Heart right ventricle (tissue), 16 donors: ENCODE measurements around the gene ITGA7. TPM values are rescaled to one million over a fixed set of nuclear protein-coding genes. Genes with fewer than 3 reads are reported as not detected.

Experiments
- ATAC-seq, 8 donors: fragments of 200-7000 bp; cut with Tn5 transposase; one replicate each; pipeline ENCODE4 v1.9.1; 2020; ENCODE audit warnings: mild to moderate bottlenecking in 8 of 8, moderate library complexity in 8 of 8, moderate number of reproducible peaks in 1 of 8
- DNase-seq, 2 donors: peaks; one replicate each; pipeline ENCODE4 v3.0.0-alpha.2; 2020
- H3K27ac ChIP-seq, 10 donors: fragments of 200-600 bp; sonication (generic) in 2 of 10; one replicate each; pipeline versions ENCODE4 v1.5.0 to v1.8.0; 2020 to 2022; ENCODE audit warnings: mild to moderate bottlenecking in 3 of 10
- H3K27me3 ChIP-seq, 7 donors: fragments of 200-600 bp; one replicate each; pipeline ENCODE4 v1.8.0; 2021 to 2022; ENCODE audit warnings: mild to moderate bottlenecking in 2 of 7
- H3K36me3 ChIP-seq, 9 donors: fragments of 200-600 bp; sonication (generic) in 1 of 9; one replicate each; pipeline versions ENCODE4 v1.5.0 to v1.8.0; 2020 to 2022; ENCODE audit warnings: mild to moderate bottlenecking in 2 of 9
- H3K4me1 ChIP-seq, 9 donors: fragments of 200-600 bp; sonication (generic) in 1 of 9; one replicate each; pipeline versions ENCODE4 v1.5.0 to v1.8.0; 2020 to 2022; ENCODE audit warnings: mild to moderate bottlenecking in 4 of 9
- H3K4me3 ChIP-seq, 10 donors: fragments of 200-600 bp; sonication (generic) in 2 of 10; one replicate each; pipeline versions ENCODE4 v1.5.0 to v1.8.0; 2020 to 2022; ENCODE audit warnings: mild to moderate bottlenecking in 7 of 10, moderate library complexity in 2 of 10
- H3K9me3 ChIP-seq, 11 donors: fragments of 200-600 bp in 10 of 11; sonication (generic) in 2 of 11; one replicate each; pipeline versions ENCODE4 v1.5.0 to v1.8.0; 2013 to 2022; ENCODE audit warnings: mild to moderate bottlenecking in 2 of 11, control low read depth in 1 of 11, moderate library complexity in 1 of 11
- WGBS, 2 donors: extraction: QIAGEN DNeasy Blood & Tissue Kit; methylation state at CpG; one replicate each; pipeline ENCODE4 v1.1.7; 2013; ENCODE audit warnings: inconsistent platforms in 1 of 2; 5-methylcytosine and 5-hydroxymethylcytosine counted together
- intact Hi-C, 10 donors: fragments of 100-400 bp; cut with DNase I; formaldehyde crosslinking; loops; one replicate each; pipeline versions ENCODE4 v1.11.1 to v1.14.2; 2022
- polyA plus RNA-seq, 2 donors: library from polyadenylated mRNA; stranded (reverse); fragments of 200-250 nt; gene quantifications; one replicate each; pipeline ENCODE4 v1.2.3, GENCODE V29; 2013
- total RNA-seq, 10 donors: library from RNA; stranded (reverse); fragmentation: NEBNext Ultra II Directional in 3 of 10; extraction: Animal tissue kit (Norgen Biotek cat#: 25700) in 3 of 10; gene quantifications; one replicate each; pipeline versions ENCODE4 v1.2.1 to v1.2.4, GENCODE V29; 2021 to 2023
- TF ChIP-seq, protein P1 (sequence below), 9 donors: fragments of 200-600 bp; sonication (generic) in 2 of 9; IDR thresholded peaks; one replicate each; pipeline versions ENCODE4 v1.5.0 to v1.8.0; 2021 to 2022; ENCODE audit warnings: antibody characterized with exemption in 9 of 9, mild to moderate bottlenecking in 5 of 9, moderate library complexity in 1 of 9
- donor health status: Arrhythmogenic right ventricular cardiomyopathy.
- donor health status: ischemic (EF 13 %, LVEDD 7.1; RV severe dilation, severe dysfunction).
- donor health status: healthy with polysubstance abuse.
- donor health status: DM: no; HTN: yes; CAD: no.
- donor health status: DM: no; HTN: no; CAD: no.
- donor health status: ischemic (EF 25% LVEDD 6.9; RV normal size, moderate dysfunction).
- donor health status: ischemic (EF 25% LVEDD 5.7; RV mildly dilated, moderate dysfunction).
- donor health status: healthy.
- donor health status: DM: yes; HTN: yes; CAD: no.
- donor health status: Ischemic cardiomyopathy.
- donor health status: ischemic (EF 35%, LVEDD 5.7; RV mildly dilated, moderate dysfunction).
- donor health status: nonischemic (EF 11% LVEDD 7.7; RV severe dilation, severe dysfunction).
- donor health status: DM: yes; HTN: yes; CAD: no.
- donor health status: PGD.
- donor health status: ischemic (EF 29% LVEDD 5.4; RV normal size, mild dysfunction).
- donor health status: nonischemic (EF 23%, LVEDD 6.1; RV moderate dilation, normal function).

Gene ITGA7
- total and polyA plus RNA-seq, 12 donors: 247 to 750 (median 502) TPM

DNA sequence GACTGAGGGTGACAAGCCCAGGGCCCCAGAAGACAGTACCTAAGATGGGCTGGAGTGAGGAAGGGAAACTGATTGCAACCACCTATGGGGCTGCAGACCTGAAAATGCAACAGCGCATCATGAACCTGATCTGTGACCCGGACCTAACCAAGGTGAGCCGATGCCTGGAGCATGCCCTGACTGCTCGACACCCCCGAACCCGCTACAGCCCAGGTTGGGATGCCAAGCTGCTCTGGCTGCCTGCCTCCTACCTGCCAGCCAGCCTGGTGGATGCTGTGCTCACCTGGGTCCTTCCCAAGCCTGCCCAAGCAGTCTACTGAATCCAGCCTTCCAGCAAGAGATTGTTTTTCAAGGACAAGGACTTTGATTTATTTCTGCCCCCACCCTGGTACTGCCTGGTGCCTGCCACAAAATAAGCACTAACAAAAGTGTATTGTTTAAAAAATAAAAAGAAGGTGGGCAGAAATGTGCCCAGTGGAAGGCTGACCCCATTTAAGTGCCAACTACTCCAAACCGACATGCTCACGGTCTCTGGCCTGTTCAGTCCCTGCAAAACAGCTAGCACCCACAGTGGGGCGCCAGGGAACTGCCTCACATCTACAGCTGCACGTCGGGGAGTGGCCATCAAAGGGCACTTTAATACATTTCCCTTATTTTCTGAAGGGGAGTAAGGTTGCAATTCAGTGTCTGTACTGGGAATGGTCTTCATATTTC, 16.7 kb upstream of the ITGA7 start:
- 56 to 59% methylated on average over 11 of the region's 11 CpGs for WGBS, 2 donors
- Histone ChIP-seq H3K36me3 (peaks cover 0 to 74% (median 29%) of the 10 kb centered on the region in 9 donors), H3K4me3 (no peak overlapping the region), H3K27me3 (no peaks in the 10 kb centered on the region), H3K27ac (peak overlapping the region in 7 of 10 donors; percentile 35 to 100 (median 53)), H3K9me3 (no peaks in the 10 kb centered on the region), H3K4me1 (peaks cover 13 to 79% (median 71%) of the 10 kb centered on the region in 9 donors)
- peak in 1 of 2 donors; percentile 64 for DNase-seq
- intact Hi-C loops: loop anchor here in 6 of 10 donors (5.0 kb wide), 3 partner anchors 42 to 67 kb away; a partner anchor contains a TSS
- TF ChIP-seq, protein P1, sequence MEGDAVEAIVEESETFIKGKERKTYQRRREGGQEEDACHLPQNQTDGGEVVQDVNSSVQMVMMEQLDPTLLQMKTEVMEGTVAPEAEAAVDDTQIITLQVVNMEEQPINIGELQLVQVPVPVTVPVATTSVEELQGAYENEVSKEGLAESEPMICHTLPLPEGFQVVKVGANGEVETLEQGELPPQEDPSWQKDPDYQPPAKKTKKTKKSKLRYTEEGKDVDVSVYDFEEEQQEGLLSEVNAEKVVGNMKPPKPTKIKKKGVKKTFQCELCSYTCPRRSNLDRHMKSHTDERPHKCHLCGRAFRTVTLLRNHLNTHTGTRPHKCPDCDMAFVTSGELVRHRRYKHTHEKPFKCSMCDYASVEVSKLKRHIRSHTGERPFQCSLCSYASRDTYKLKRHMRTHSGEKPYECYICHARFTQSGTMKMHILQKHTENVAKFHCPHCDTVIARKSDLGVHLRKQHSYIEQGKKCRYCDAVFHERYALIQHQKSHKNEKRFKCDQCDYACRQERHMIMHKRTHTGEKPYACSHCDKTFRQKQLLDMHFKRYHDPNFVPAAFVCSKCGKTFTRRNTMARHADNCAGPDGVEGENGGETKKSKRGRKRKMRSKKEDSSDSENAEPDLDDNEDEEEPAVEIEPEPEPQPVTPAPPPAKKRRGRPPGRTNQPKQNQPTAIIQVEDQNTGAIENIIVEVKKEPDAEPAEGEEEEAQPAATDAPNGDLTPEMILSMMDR (IDR thresholded peaks at IDR 0.05): peak in 8 of 9 donors; percentile 24 to 68 (median 59)
- ATAC-seq: no peak

GRCh38 chr12:55723516-55724225, 16.0 kb upstream of the ITGA7 start:
- no peaks in the 10 kb centered on the region for H3K9me3 ChIP-seq
- no peaks in the 10 kb centered on the region for H3K27me3 ChIP-seq
- 44 to 49% methylated on average over 10 of the region's 10 CpGs for WGBS, 2 donors
- ATAC-seq: no peak
- peaks cover 0 to 81% (median 29%) of the 10 kb centered on the region in 9 donors for H3K36me3 ChIP-seq
- H3K4me1 ChIP-seq: peaks cover 19 to 86% (median 78%) of the 10 kb centered on the region in 9 donors
- intact Hi-C loops: loop anchor here in 6 of 10 donors (5.0 kb wide), 3 partner anchors 41 to 66 kb away; a partner anchor contains a TSS
- peak overlapping the region in 8 of 10 donors; percentile 15 to 92 (median 46) for H3K27ac ChIP-seq
- TF ChIP-seq, protein P1 (IDR thresholded peaks at IDR 0.05): no peak
- DNase-seq: no peak
- no peak overlapping the region for H3K4me3 ChIP-seq

DNA sequence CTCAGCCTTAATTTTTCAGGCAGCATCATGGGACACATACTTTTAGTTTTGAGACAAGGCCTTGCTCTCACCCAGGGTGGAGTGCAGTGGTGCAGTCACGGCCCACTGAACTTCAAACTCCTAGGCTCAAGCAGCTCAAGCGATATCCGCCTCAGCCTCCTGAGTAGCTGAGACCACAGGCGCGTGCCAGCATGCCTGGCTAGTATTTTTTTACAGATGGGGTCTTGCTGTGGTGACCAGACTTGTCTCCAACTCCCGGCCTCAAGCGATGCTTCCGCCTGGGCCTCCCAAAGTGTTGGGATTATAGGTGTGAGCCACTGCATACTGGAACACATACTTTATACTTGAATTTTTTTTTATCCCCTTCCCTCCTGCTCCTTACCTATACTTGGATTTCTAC, 15.2 kb upstream of the ITGA7 start:
- ATAC-seq: no peak
- Histone ChIP-seq H3K4me1 (peaks cover 25 to 91% (median 83%) of the 10 kb centered on the region in 9 donors), H3K4me3 (no peak overlapping the region), H3K9me3 (no peaks in the 10 kb centered on the region), H3K27ac (peak overlapping the region in 6 of 10 donors; percentile 15 to 92 (median 46)), H3K27me3 (no peaks in the 10 kb centered on the region), H3K36me3 (peaks cover 0 to 82% (median 29%) of the 10 kb centered on the region in 9 donors)
- intact Hi-C loops: loop anchor here in 6 of 10 donors (5.0 kb wide), 3 partner anchors 41 to 66 kb away; a partner anchor contains a TSS
- no peak for DNase-seq
- TF ChIP-seq, protein P1 (IDR thresholded peaks at IDR 0.05): no peak
- WGBS, 2 donors: 93 to 96% methylated on average over 8 of the region's 8 CpGs

GRCh38 chr12:55721601-55722213, 14.0 kb upstream of the ITGA7 start:
- H3K27ac ChIP-seq: peak overlapping the region in 9 of 10 donors; percentile 62 to 96 (median 92)
- intact Hi-C loops: loop anchor here in 7 of 10 donors (2.0 to 5.0 kb wide), 5 partner anchors 39 to 64 kb away; a partner anchor contains a TSS

More at GRCh38 chr12:55721601-55722213, 14.0 kb upstream of the ITGA7 start:
- Histone ChIP-seq H3K9me3 (no peaks in the 10 kb centered on the region), H3K36me3 (peaks cover 0 to 72% (median 23%) of the 10 kb centered on the region in 9 donors), H3K27me3 (no peaks in the 10 kb centered on the region), H3K4me1 (peaks cover 27 to 91% (median 83%) of the 10 kb centered on the region in 9 donors), H3K4me3 (peak overlapping the region in 1 of 10 donors; percentile 5)
- DNase-seq (no peak), ATAC-seq (no peak)
- TF ChIP-seq, protein P1 (IDR thresholded peaks at IDR 0.05): no peak
- WGBS, 2 donors: 68 to 77% methylated on average over 14 of the region's 14 CpGs
